Neural cell (in vitro differentiated cells): ENCODE measurements around the gene SLMAP. TPM values are rescaled to one million over a fixed set of nuclear protein-coding genes. Genes with fewer than 3 reads are reported as not detected.

Experiments
- H2AFZ ChIP-seq: fragments of 200-600, 300-800 bp; sonication (generic), shearing (Covaris generic); 2 replicates; pipeline ENCODE4 v1.6.0; 2014; ENCODE audit warnings: low read depth, mild to moderate bottlenecking, antibody characterized with exemption, low read length, moderate library complexity
- H3F3A ChIP-seq: fragments of 200-600 bp; shearing (Covaris generic); 2 replicates; pipeline ENCODE4 v1.6.1; 2016; ENCODE audit warnings: mild to moderate bottlenecking, moderate library complexity, mixed read lengths, antibody characterized with exemption, low read length; ENCODE audit not compliant: insufficient read depth, poor library complexity, severe bottlenecking
- H3K27ac ChIP-seq: fragments of 200-600, 300-800 bp; sonication (generic), shearing (Covaris generic); 2 replicates; pipeline ENCODE4 v1.5.1; 2014; ENCODE audit warnings: mild to moderate bottlenecking, low read length, moderate library complexity
- H3K27me3 ChIP-seq: fragments of 300-800, 200-600 bp; sonication (generic), shearing (Covaris generic); 2 replicates; pipeline ENCODE4 v1.6.0; 2014; ENCODE audit warnings: mild to moderate bottlenecking, low read depth, low read length, moderate library complexity; ENCODE audit not compliant: insufficient read depth
- H3K36me3 ChIP-seq: fragments of 300-800, 200-600 bp; sonication (generic), shearing (Covaris generic); 2 replicates; pipeline ENCODE4 v1.5.1; 2014; ENCODE audit warnings: mild to moderate bottlenecking, antibody characterized with exemption, low read length, moderate library complexity; ENCODE audit not compliant: insufficient read depth
- H3K4me2 ChIP-seq: fragments of 300-800, 200-600 bp; sonication (generic), shearing (Covaris generic); 2 replicates; pipeline ENCODE4 v1.6.0; 2014; ENCODE audit warnings: mild to moderate bottlenecking, low read length
- H3K4me3 ChIP-seq: fragments of 300-800, 200-600 bp; sonication (generic), shearing (Covaris generic); 2 replicates; pipeline ENCODE4 v1.5.1; 2014; ENCODE audit warnings: mild to moderate bottlenecking, low read length, moderate library complexity
- H3K79me2 ChIP-seq: fragments of 200-600 bp; shearing (Covaris generic); replicated peaks from 2 replicates; pipeline ENCODE4 v1.6.0; 2014; ENCODE audit warnings: mild to moderate bottlenecking, low read length, moderate library complexity; ENCODE audit not compliant: insufficient read depth
- H3K9ac ChIP-seq: fragments of 300-800, 200-600 bp; sonication (generic), shearing (Covaris generic); 2 replicates; pipeline ENCODE4 v1.6.1; 2016; ENCODE audit warnings: mild to moderate bottlenecking, low read length, mixed read lengths
- H3K9me2 ChIP-seq: fragments of 200-600 bp; shearing (Covaris generic); 2 replicates; pipeline ENCODE4 v1.6.1; 2016; ENCODE audit warnings: mild to moderate bottlenecking, low read length, mixed read lengths; ENCODE audit not compliant: insufficient read depth
- H3K9me3 ChIP-seq: fragments of 200-600, 300-800 bp; sonication (generic), shearing (Covaris generic); 2 replicates; pipeline ENCODE4 v1.6.1; 2016; ENCODE audit warnings: mild to moderate bottlenecking, mixed run types, low read length, moderate library complexity, mixed read lengths
- H4K20me1 ChIP-seq: fragments of 200-600 bp; shearing (Covaris generic); 2 replicates; pipeline ENCODE4 v1.6.1; 2016; ENCODE audit warnings: mild to moderate bottlenecking, mixed run types; ENCODE audit not compliant: insufficient read depth
- EP300 ChIP-seq: fragments of 450-650 bp; conservative IDR thresholded peaks from 2 replicates; pipeline ENCODE4 v1.6.1; 2014; ENCODE audit warnings: antibody characterized with exemption, mild to moderate bottlenecking, moderate library complexity; ENCODE audit not compliant: poor library complexity, severe bottlenecking
- EZH2 ChIP-seq: fragments of 200-600, 300-800 bp; shearing (Covaris generic), sonication (generic); IDR thresholded peaks from 2 replicates; pipeline ENCODE4 v1.6.1; 2014; ENCODE audit warnings: antibody characterized with exemption, low read length, borderline replicate concordance, mild to moderate bottlenecking; ENCODE audit not compliant: insufficient read depth, poor library complexity, severe bottlenecking
- MXI1 ChIP-seq: fragments of 450-650 bp; conservative IDR thresholded peaks from 2 replicates; pipeline ENCODE4 v1.6.1; 2014; ENCODE audit warnings: antibody characterized with exemption, mild to moderate bottlenecking; ENCODE audit not compliant: poor library complexity, severe bottlenecking
- POLR2AphosphoS5 ChIP-seq: IDR thresholded peaks from 2 replicates; pipeline ENCODE4 v1.6.1; 2012
- RAD21 ChIP-seq: fragments of 450-650 bp; conservative IDR thresholded peaks from 2 replicates; pipeline ENCODE4 v1.6.1; 2014; ENCODE audit warnings: antibody characterized with exemption, mild to moderate bottlenecking, moderate library complexity
- SMC3 ChIP-seq: fragments of 450-650 bp; conservative IDR thresholded peaks from 2 replicates; pipeline ENCODE4 v1.6.1; 2014; ENCODE audit warnings: antibody characterized with exemption, mild to moderate bottlenecking, moderate library complexity; ENCODE audit not compliant: poor library complexity
- TAF1 ChIP-seq: IDR thresholded peaks from 2 replicates; pipeline ENCODE4 v1.6.1; 2012; ENCODE audit warnings: low read depth
- polyA plus RNA-seq: library from polyadenylated mRNA; depleted of rRNA; stranded (reverse); fragments of >200 nt; gene quantifications from 2 replicates; pipeline ENCODE4 v1.2.3, GENCODE V29; 2014
- TF ChIP-seq, protein P1 (sequence below): fragments of 450-650 bp; IDR thresholded peaks from 2 replicates; pipeline ENCODE4 v1.5.1; 2014; ENCODE audit warnings: antibody characterized with exemption, mild to moderate bottlenecking, moderate library complexity; ENCODE audit not compliant: poor library complexity, severe bottlenecking
- TF ChIP-seq, protein P2 (sequence below): IDR thresholded peaks from 2 replicates; pipeline ENCODE4 v1.6.1; 2012; ENCODE audit warnings: borderline replicate concordance

SLMAP gene
- polyA plus RNA-seq, 1 donor from 2014 or later, result 42.1 TPM

DNA sequence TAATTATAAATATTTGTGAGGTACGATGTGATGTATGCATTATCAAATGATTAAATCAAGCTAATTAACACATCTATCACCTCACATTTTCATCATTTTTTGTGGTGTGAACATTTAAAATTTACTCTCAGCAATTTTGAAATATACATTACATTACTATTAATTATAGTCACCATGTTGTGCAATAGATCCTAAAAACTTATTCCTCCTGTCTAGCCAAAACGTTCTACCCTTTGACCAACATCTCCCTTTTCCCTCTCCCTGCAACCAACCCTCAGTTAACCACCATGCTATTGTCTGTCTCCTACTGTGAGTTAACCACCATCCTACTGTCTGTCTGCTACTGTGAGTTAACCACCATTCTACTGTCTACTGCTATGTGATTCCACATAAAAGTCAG, 20.7 kb upstream of the SLMAP start:
- Histone ChIP-seq H3K36me3 (no peaks in the 10 kb centered on the region), H3K79me2 (no peaks in the 10 kb centered on the region), H3K9ac (no peak overlapping the region), H3K4me2 (no peak overlapping the region), H3K27ac (no peak overlapping the region), H2AFZ (no peak overlapping the region), H3F3A (no peaks in the 10 kb centered on the region), H3K27me3 (no peaks in the 10 kb centered on the region), H3K4me3 (no peak overlapping the region), H3K9me3 (no peaks in the 10 kb centered on the region), H4K20me1 (no peaks in the 10 kb centered on the region), H3K9me2 (no peaks in the 10 kb centered on the region)
- TF ChIP-seq, protein P1, sequence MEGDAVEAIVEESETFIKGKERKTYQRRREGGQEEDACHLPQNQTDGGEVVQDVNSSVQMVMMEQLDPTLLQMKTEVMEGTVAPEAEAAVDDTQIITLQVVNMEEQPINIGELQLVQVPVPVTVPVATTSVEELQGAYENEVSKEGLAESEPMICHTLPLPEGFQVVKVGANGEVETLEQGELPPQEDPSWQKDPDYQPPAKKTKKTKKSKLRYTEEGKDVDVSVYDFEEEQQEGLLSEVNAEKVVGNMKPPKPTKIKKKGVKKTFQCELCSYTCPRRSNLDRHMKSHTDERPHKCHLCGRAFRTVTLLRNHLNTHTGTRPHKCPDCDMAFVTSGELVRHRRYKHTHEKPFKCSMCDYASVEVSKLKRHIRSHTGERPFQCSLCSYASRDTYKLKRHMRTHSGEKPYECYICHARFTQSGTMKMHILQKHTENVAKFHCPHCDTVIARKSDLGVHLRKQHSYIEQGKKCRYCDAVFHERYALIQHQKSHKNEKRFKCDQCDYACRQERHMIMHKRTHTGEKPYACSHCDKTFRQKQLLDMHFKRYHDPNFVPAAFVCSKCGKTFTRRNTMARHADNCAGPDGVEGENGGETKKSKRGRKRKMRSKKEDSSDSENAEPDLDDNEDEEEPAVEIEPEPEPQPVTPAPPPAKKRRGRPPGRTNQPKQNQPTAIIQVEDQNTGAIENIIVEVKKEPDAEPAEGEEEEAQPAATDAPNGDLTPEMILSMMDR, result no peak
- TF ChIP-seq EP300 (no peak), POLR2AphosphoS5 (no peak)

DNA sequence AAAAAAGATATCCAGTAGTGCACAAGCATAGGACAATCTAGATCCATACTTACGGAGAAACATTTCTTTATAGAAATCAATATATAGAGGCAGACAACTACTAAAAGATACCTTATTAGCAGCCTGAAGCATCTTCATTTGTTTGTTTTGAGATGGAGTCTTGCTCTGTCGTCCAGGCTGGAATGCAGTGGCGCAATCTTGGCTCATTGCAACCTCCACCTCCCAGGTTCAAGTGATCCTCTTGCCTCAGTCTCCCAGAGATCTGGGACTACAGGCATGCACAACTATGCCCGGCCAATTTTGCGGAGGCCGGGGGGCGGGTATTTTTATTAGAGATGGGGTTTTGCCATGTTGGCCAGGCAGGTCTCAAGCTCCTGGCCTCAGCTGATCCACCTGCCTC, 18.3 kb upstream of the SLMAP start:
- Histone ChIP-seq H2AFZ (no peak overlapping the region), H3K4me2 (no peak overlapping the region), H3K4me3 (no peak overlapping the region), H3K9me2 (no peaks in the 10 kb centered on the region), H3F3A (no peaks in the 10 kb centered on the region), H3K27ac (no peak overlapping the region), H3K9me3 (no peaks in the 10 kb centered on the region), H3K79me2 (no peaks in the 10 kb centered on the region), H3K27me3 (no peaks in the 10 kb centered on the region), H4K20me1 (no peaks in the 10 kb centered on the region), H3K36me3 (no peaks in the 10 kb centered on the region), H3K9ac (no peak overlapping the region)
- TF ChIP-seq POLR2AphosphoS5 (no peak), EZH2 (no peak)

DNA sequence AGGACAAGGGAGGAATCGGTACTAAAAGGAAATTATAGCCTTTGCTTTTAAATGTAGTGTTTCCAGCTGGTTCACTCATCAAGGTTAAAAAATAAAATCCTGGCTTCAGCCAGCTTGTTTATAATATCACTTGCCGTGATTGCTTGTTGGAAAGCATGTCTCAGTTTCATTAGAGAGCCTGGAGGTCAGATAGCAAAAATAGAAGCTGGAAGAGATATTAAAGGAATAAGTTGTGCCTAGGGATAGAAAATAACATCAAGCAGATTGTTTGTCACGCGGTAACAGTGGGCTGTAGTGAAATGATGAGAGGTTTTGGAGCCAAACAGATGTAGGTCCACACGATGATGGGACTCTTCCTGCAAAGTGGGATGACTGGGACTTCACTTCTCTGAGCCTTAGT, 17.7 kb upstream of the SLMAP start:
- no peak overlapping the region for H2AFZ ChIP-seq
- no peaks in the 10 kb centered on the region for H3K9me3 ChIP-seq
- H3K27me3 ChIP-seq, result no peaks in the 10 kb centered on the region
- no peak overlapping the region for H3K4me3 ChIP-seq
- no peaks in the 10 kb centered on the region for H3K9me2 ChIP-seq
- no peaks in the 10 kb centered on the region for H3K79me2 ChIP-seq
- H4K20me1 ChIP-seq, result no peaks in the 10 kb centered on the region
- H3K4me2 ChIP-seq, result no peak overlapping the region
- no peak overlapping the region for H3K27ac ChIP-seq
- H3F3A ChIP-seq, result no peaks in the 10 kb centered on the region
- TF ChIP-seq SMC3, result no peak
- no peak for TF ChIP-seq RAD21
- no peak for TF ChIP-seq POLR2AphosphoS5
- TF ChIP-seq TAF1, result no peak
- TF ChIP-seq, protein P2, sequence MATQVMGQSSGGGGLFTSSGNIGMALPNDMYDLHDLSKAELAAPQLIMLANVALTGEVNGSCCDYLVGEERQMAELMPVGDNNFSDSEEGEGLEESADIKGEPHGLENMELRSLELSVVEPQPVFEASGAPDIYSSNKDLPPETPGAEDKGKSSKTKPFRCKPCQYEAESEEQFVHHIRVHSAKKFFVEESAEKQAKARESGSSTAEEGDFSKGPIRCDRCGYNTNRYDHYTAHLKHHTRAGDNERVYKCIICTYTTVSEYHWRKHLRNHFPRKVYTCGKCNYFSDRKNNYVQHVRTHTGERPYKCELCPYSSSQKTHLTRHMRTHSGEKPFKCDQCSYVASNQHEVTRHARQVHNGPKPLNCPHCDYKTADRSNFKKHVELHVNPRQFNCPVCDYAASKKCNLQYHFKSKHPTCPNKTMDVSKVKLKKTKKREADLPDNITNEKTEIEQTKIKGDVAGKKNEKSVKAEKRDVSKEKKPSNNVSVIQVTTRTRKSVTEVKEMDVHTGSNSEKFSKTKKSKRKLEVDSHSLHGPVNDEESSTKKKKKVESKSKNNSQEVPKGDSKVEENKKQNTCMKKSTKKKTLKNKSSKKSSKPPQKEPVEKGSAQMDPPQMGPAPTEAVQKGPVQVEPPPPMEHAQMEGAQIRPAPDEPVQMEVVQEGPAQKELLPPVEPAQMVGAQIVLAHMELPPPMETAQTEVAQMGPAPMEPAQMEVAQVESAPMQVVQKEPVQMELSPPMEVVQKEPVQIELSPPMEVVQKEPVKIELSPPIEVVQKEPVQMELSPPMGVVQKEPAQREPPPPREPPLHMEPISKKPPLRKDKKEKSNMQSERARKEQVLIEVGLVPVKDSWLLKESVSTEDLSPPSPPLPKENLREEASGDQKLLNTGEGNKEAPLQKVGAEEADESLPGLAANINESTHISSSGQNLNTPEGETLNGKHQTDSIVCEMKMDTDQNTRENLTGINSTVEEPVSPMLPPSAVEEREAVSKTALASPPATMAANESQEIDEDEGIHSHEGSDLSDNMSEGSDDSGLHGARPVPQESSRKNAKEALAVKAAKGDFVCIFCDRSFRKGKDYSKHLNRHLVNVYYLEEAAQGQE, result no peak
- TF ChIP-seq MXI1, result no peak
- no peak for TF ChIP-seq EZH2
- no peak for TF ChIP-seq EP300
- TF ChIP-seq, protein P1, result no peak
- H3K36me3 ChIP-seq, result no peaks in the 10 kb centered on the region
- no peak overlapping the region for H3K9ac ChIP-seq
